HL-60 (cell line): Measurements from ENCODE around the gene ARHGEF16.

Source experiments
- CTCF ChIP-seq: IDR thresholded peaks from one replicate; pipeline ENCODE4 v1.5.1; 2011; ENCODE audit warnings: low read length, control low read depth, inconsistent platforms; ENCODE audit not compliant: insufficient read depth
- REST ChIP-seq: IDR thresholded peaks from 2 replicates; pipeline ENCODE4 v1.6.1; 2012; ENCODE audit warnings: low read depth; ENCODE audit not compliant: insufficient replicate concordance

- TF ChIP-seq CTCF (no peak), REST (no peak)
Observed at GRCh38 chr1:3516911-3517675, 62.6 kb downstream of the ARHGEF16 start.
